ENCODE data around the gene PRDM16.

The PRDM16 gene

GRCh38 chr1:3155056-3155925, 86.3 kb downstream of the PRDM16 start:
- no peak for DNase-seq (ENCODE audit: low read depth)
- no peak overlapping the region for H3K4me3 ChIP-seq (ENCODE audit: low read depth, low read length)
- TF ChIP-seq CTCF (IDR thresholded peaks at IDR 0.05; ENCODE audit: low read depth, low read length, missing control alignments): no peak

GRCh38 chr1:3155926-3156220, 86.9 kb downstream of the PRDM16 start:
- no peak overlapping the region for H3K4me3 ChIP-seq (ENCODE audit: low read depth, low read length)
- no peak for TF ChIP-seq CTCF (IDR thresholded peaks at IDR 0.05; ENCODE audit: low read depth, low read length, missing control alignments)
- DNase-seq (ENCODE audit: low read depth): no peak

- no peak overlapping the region for H3K4me3 ChIP-seq (ENCODE audit: low read depth, low read length)
- DNase-seq (ENCODE audit: low read depth): no peak
- no peak for TF ChIP-seq CTCF (IDR thresholded peaks at IDR 0.05; ENCODE audit: low read depth, low read length, missing control alignments)
Measured at GRCh38 chr1:3156936-3157335, 87.9 kb downstream of the PRDM16 start.

- DNase-seq (ENCODE audit: low read depth): no peak
- H3K4me3 ChIP-seq (ENCODE audit: low read depth, low read length): no peak overlapping the region
- no peak for TF ChIP-seq CTCF (IDR thresholded peaks at IDR 0.05; ENCODE audit: low read depth, low read length, missing control alignments)
Measured at GRCh38 chr1:3158347-3158746, 89.3 kb downstream of the PRDM16 start.

GRCh38 chr1:3159121-3159520, 90.1 kb downstream of the PRDM16 start:
- no peak for TF ChIP-seq CTCF (IDR thresholded peaks at IDR 0.05; ENCODE audit: low read depth, low read length, missing control alignments)
- no peak for DNase-seq (ENCODE audit: low read depth)
- H3K4me3 ChIP-seq (ENCODE audit: low read depth, low read length): no peak overlapping the region

GRCh38 chr1:3159996-3160395, 91.0 kb downstream of the PRDM16 start:
- no peak for DNase-seq (ENCODE audit: low read depth)
- no peak overlapping the region for H3K4me3 ChIP-seq (ENCODE audit: low read depth, low read length)
- no peak for TF ChIP-seq CTCF (IDR thresholded peaks at IDR 0.05; ENCODE audit: low read depth, low read length, missing control alignments)

GRCh38 chr1:3160647-3161145, 91.7 kb downstream of the PRDM16 start:
- H3K4me3 ChIP-seq (ENCODE audit: low read depth, low read length): no peak overlapping the region
- TF ChIP-seq CTCF (IDR thresholded peaks at IDR 0.05; ENCODE audit: low read depth, low read length, missing control alignments): no peak
- no peak for DNase-seq (ENCODE audit: low read depth)
